K562 (cell line): ENCODE results near the gene DIP2A. TPM values are rescaled to one million over a fixed set of nuclear protein-coding genes. Genes with fewer than 3 reads are reported as not detected.
A peak's percentile ranks its signal among the peaks of the same experiment; 100 is the strongest.

Source experiments
- ATAC-seq: fragments of 200-7000 bp; cut with Tn5 transposase; 3 replicates; pipeline ENCODE4 v1.9.1; 2020; ENCODE audit warnings: moderate library complexity
- BruUV-seq: library from RNA; stranded (reverse); fragments of 400-500 nt; replicated peaks from 2 replicates; lab custom pipeline; 2021; lab: Mats Ljungman, UMichigan
- CTCF ChIA-PET: fragments of 300-600 bp; formaldehyde crosslinking; extraction: SDS; loops from one replicate; lab custom pipeline; 2021; ENCODE audit warnings: low intra/inter-chr PET ratio; lab: Yijun Ruan, JAX
- POLR2A ChIA-PET: fragments of 300-600, 350-650 bp; sonication (Branson Sonifier 250); formaldehyde crosslinking; extraction: SDS; loops from one replicate; lab custom pipeline; 2021; ENCODE audit warnings: antibody characterized with exemption, inconsistent platforms; lab: Yijun Ruan, JAX
- DNase-seq, 4 experiments: peaks; one replicate each; pipeline versions ENCODE4 v3.0.0 to v3.0.0-alpha.2; 2011 to 2018; ENCODE audit warnings: low spot score in 3 of 4, mixed read lengths in 3 of 4; ENCODE audit errors: extremely low read depth in 1 of 4
- FAIRE-seq: peaks from 2 replicates; lab custom pipeline; 2011; peaks lifted over from hg19 to GRCh38; lab: Jason Lieb, UNC
- H2AFZ ChIP-seq: 2 replicates; pipeline ENCODE4 v1.6.0; 2011; ENCODE audit warnings: low read depth, low read length, control low read depth, inconsistent platforms
- H3K27ac ChIP-seq: fragments of 200-600 bp; 3 replicates; pipeline ENCODE4 v1.8.0; 2011; ENCODE audit warnings: low read depth, mild to moderate bottlenecking, control low read depth, inconsistent platforms, low read length, moderate library complexity, mixed read lengths; ENCODE audit errors: extremely low read depth
- H3K27me3 ChIP-seq, 2 experiments: fragments of 300-600 bp in 1 of 2; 2 replicates in 1 of 2; 3 replicates in 1 of 2; pipeline versions ENCODE4 v1.6.0 to v1.8.0; 2011; ENCODE audit warnings: inconsistent platforms in 2 of 2, low read length in 2 of 2, mild to moderate bottlenecking in 1 of 2, mixed read lengths in 1 of 2, moderate library complexity in 1 of 2; ENCODE audit not compliant: control insufficient read depth in 2 of 2, insufficient read depth in 2 of 2
- H3K36me3 ChIP-seq: fragments of 300-600 bp; 3 replicates; pipeline ENCODE4 v1.8.0; 2011; ENCODE audit warnings: mild to moderate bottlenecking, low read length, inconsistent platforms; ENCODE audit not compliant: control insufficient read depth, insufficient read depth
- H3K4me1 ChIP-seq, 2 experiments: fragments of 200-600 bp in 1 of 2; replicated peaks in 1 of 2; 2 replicates in 1 of 2; 3 replicates in 1 of 2; pipeline versions ENCODE4 v1.5.1 to v1.8.0; 2011; ENCODE audit warnings: inconsistent platforms in 2 of 2, low read length in 2 of 2, mild to moderate bottlenecking in 1 of 2, mixed read lengths in 1 of 2, moderate library complexity in 1 of 2; ENCODE audit not compliant: control insufficient read depth in 2 of 2, insufficient read depth in 2 of 2
- H3K4me2 ChIP-seq: 2 replicates; pipeline ENCODE4 v1.6.1; 2011; ENCODE audit warnings: low read length, control low read depth, inconsistent platforms, mixed read lengths; ENCODE audit not compliant: insufficient read depth
- H3K4me3 ChIP-seq: fragments of 200-600 bp; sonication (generic), shearing (Covaris generic); 2 replicates; pipeline ENCODE4 v1.5.1; 2016; ENCODE audit warnings: control low read depth, inconsistent platforms
- H3K79me2 ChIP-seq: fragments of 200-600 bp; 3 replicates; pipeline ENCODE4 v1.8.0; 2011; ENCODE audit warnings: low read length, inconsistent platforms; ENCODE audit not compliant: control insufficient read depth, insufficient read depth
- H3K9ac ChIP-seq, 2 experiments: 2 replicates each; pipeline versions ENCODE4 v1.6.0 to v1.6.1; 2011; ENCODE audit warnings: low read depth in 2 of 2, low read length in 2 of 2, control low read depth in 1 of 2, inconsistent platforms in 1 of 2, mild to moderate bottlenecking in 1 of 2, mixed read lengths in 1 of 2; ENCODE audit not compliant: insufficient read depth in 1 of 2
- H3K9me1 ChIP-seq: one replicate; pipeline ENCODE4 v1.6.0; 2011; ENCODE audit warnings: inconsistent platforms, mild to moderate bottlenecking, low read length, moderate library complexity; ENCODE audit not compliant: control insufficient read depth, insufficient read depth
- H3K9me3 ChIP-seq: replicated peaks from 2 replicates; pipeline ENCODE4 v1.5.1; 2011; ENCODE audit warnings: low read depth, low read length, inconsistent platforms; ENCODE audit not compliant: control insufficient read depth, insufficient read depth
- H4K20me1 ChIP-seq: replicated peaks from 2 replicates; pipeline ENCODE4 v1.6.1; 2011; ENCODE audit warnings: low read length, inconsistent platforms, mixed read lengths; ENCODE audit not compliant: control insufficient read depth, insufficient read depth
- PHF21A ChIP-seq: fragments of 450-650 bp; IDR thresholded peaks from 2 replicates; pipeline ENCODE4 v1.6.1; 2017; ENCODE audit warnings: low read depth, borderline replicate concordance
- POLR2G ChIP-seq: fragments of 200-400 bp; formaldehyde crosslinking; IDR thresholded peaks from 2 replicates; pipeline ENCODE4 v1.6.1; 2017; ENCODE audit warnings: low read depth, mild to moderate bottlenecking, antibody characterized with exemption, low read length, moderate library complexity
- TGIF2 ChIP-seq: sonication (generic); formaldehyde crosslinking; IDR thresholded peaks from 2 replicates; pipeline ENCODE4 v1.8.1; 2022; ENCODE audit warnings: mild to moderate bottlenecking, missing genetic modification reagents, moderate library complexity
- ZBTB8A ChIP-seq: fragments of 450-650 bp; IDR thresholded peaks from 2 replicates; pipeline ENCODE4 v1.6.1; 2018; ENCODE audit warnings: mild to moderate bottlenecking, moderate library complexity; ENCODE audit not compliant: partially characterized antibody
- ZC3H11A ChIP-seq: IDR thresholded peaks from 2 replicates; pipeline ENCODE4 v1.6.1; 2012; ENCODE audit warnings: low read depth, low read length, improper control_type of control experiment
- ZNF274 ChIP-seq: IDR thresholded peaks from 2 replicates; pipeline ENCODE4 v1.6.1; 2011; ENCODE audit warnings: low read depth, mild to moderate bottlenecking, low read length, moderate library complexity, borderline replicate concordance
- WGBS: fragments of 100-300 bp; shearing (Covaris generic); methylation state at CpG from one replicate; pipeline ENCODE4 v1.1.6; 2016; ENCODE audit warnings: low coverage, mixed read lengths; ENCODE audit not compliant: insufficient coverage; ENCODE audit errors: missing lambda C conversion rate; 5-methylcytosine and 5-hydroxymethylcytosine counted together
- in situ Hi-C: fragments of 300-500 bp; cut with MboI; formaldehyde crosslinking; loops from 4 replicates; pipeline ENCODE4 v1.15.0; 2018; ENCODE audit warnings: inconsistent platforms, mixed read lengths
- intact Hi-C: fragments of 100-400 bp; cut with micrococcal nuclease; formaldehyde crosslinking; loops from 2 replicates; pipeline ENCODE4 v1.14.2; 2022
- polyA plus RNA-seq, 8 experiments: library from polyadenylated mRNA; depleted of rRNA in 4 of 8; stranded (reverse) in 5 of 8; unstranded in 3 of 8; fragments of >200 nt; fragmentation: Nextera tagmentation in 2 of 8; fragmentation: Illumina TruSeq in 1 of 8; extraction: Ambion mirVana in 2 of 8; extraction: Trizol in 1 of 8; gene quantifications; 2 replicates each; pipeline versions ENCODE4 v1.2.1 to v1.2.3, GENCODE V29; 2011 to 2014; ENCODE audit warnings: inconsistent platforms in 1 of 8, missing spikeins in 1 of 8
- total RNA-seq, 7 experiments: library from RNA; depleted of rRNA in 6 of 7; stranded (reverse); fragments of >200 nt in 6 of 7; fragmentation: Illumina TruSeq in 2 of 7; extraction: Trizol in 2 of 7; gene quantifications; 2 replicates each; pipeline versions ENCODE4 v1.2.1 to v1.2.3, GENCODE V29; 2011 to 2021; ENCODE audit warnings: low replicate concordance in 1 of 7
- TF ChIP-seq, protein P1 (sequence below): fragments of 250-450 bp; sonication (Bioruptor Pico); IDR thresholded peaks from 2 replicates; pipeline ENCODE4 v1.5.0; 2021

The DIP2A gene
- total and polyA plus RNA-seq, 9 of the 15 experiments (the other 6 are each of a cell fraction or from before 2014, with no cell fraction given) = 4.3 to 34.5 (median 20.3) TPM

DNA sequence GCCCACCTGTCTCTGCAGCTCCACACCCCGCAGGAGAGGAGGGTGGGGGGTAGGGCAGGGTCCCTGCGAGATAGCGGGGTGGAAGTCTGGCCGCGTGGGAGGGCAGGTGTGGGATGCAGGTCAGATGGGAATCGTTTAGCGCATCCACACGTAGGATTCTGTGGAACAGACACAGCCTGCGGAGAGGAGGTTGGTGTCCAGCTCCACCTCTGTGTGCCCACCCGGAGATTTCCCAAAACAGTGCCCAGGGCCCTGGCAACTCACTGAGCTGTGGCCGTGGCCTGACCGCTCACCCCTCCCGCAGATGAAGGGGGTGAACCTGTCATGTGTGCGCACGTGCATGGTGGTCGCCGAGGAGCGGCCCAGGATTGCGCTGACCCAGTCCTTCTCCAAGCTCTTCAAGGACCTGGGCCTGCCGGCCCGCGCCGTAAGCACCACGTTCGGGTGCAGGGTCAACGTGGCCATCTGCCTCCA, 99.3 kb downstream of the DIP2A start:
- no peak overlapping the region for H3K4me2 ChIP-seq
- ChIA-PET CTCF (no interaction called here), POLR2A (interaction anchor here (1.1 kb wide), 1 partner anchor 9 kb away, joined by 3 read pairs; no protein-coding TSS in a partner anchor)
- WGBS = 90% methylated on average over 23 of the region's 26 CpGs
- BruUV-seq = no TSS peak
- H3K36me3 ChIP-seq = peaks cover 66% of the 10 kb centered on the region; the same call in 2 of the 3 replicates
- no peaks in the 10 kb centered on the region for H3K27me3 ChIP-seq
- H3K9me1 ChIP-seq = no peaks in the 10 kb centered on the region
- H2AFZ ChIP-seq = no peak overlapping the region
- FAIRE-seq (no peak), DNase-seq (no peak), ATAC-seq (no peak)
- TF ChIP-seq ZNF274 = no peak
- no peak for TF ChIP-seq ZC3H11A
- no peak for TF ChIP-seq PHF21A
- TF ChIP-seq ZBTB8A = no peak
- TF ChIP-seq, protein P1, sequence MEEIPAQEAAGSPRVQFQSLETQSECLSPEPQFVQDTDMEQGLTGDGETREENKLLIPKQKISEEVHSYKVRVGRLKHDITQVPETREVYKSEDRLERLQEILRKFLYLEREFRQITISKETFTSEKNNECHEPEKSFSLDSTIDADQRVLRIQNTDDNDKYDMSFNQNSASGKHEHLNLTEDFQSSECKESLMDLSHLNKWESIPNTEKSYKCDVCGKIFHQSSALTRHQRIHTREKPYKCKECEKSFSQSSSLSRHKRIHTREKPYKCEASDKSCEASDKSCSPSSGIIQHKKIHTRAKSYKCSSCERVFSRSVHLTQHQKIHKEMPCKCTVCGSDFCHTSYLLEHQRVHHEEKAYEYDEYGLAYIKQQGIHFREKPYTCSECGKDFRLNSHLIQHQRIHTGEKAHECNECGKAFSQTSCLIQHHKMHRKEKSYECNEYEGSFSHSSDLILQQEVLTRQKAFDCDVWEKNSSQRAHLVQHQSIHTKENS = no peak
- TF ChIP-seq POLR2G = 0 out of 2 replicates have a peak, but pooled peaks have one; percentile 9
- no peak for TF ChIP-seq TGIF2 (CRISPR knock-in tag)
- H3K4me1 ChIP-seq = peaks cover 0 to 24% of the 10 kb centered on the region in 2 experiments; a peak in 2 of 5 replicates
- intact Hi-C loops (no loop called here), in situ Hi-C loops (no loop called here)
- no peaks in the 10 kb centered on the region for H4K20me1 ChIP-seq
- H3K9ac ChIP-seq = 0 out of 4 replicates have a peak overlapping the region, but pooled peaks of 1 of the 2 experiments have one; percentile 18
- H3K27ac ChIP-seq = no peak overlapping the region
- no peaks in the 10 kb centered on the region for H3K79me2 ChIP-seq
- no peaks in the 10 kb centered on the region for H3K9me3 ChIP-seq
- H3K4me3 ChIP-seq = no peak overlapping the region
